WTC11 (cell line): Measurements from ENCODE around the gene HIF3A.

Source experiments
- CREB1 ChIP-seq: sonication (generic); formaldehyde crosslinking; IDR thresholded peaks from 2 replicates; pipeline ENCODE4 v1.8.0; 2023; ENCODE audit warnings: mild to moderate bottlenecking, missing genetic modification reagents
- MAX ChIP-seq: sonication (generic); formaldehyde crosslinking; IDR thresholded peaks from 2 replicates; pipeline ENCODE4 v1.8.0; 2022; ENCODE audit warnings: mild to moderate bottlenecking, missing genetic modification reagents
- TP53 ChIP-seq: sonication (generic); formaldehyde crosslinking; IDR thresholded peaks from 2 replicates; pipeline ENCODE4 v1.8.1; 2023; ENCODE audit warnings: mild to moderate bottlenecking, missing genetic modification reagents
- TF ChIP-seq, protein P1 (sequence below): sonication (generic); formaldehyde crosslinking; IDR thresholded peaks from 2 replicates; pipeline ENCODE4 v1.8.0; 2022; ENCODE audit warnings: mild to moderate bottlenecking, missing genetic modification reagents
- TF ChIP-seq, protein P2 (sequence below): fragments of 200-600 bp; IDR thresholded peaks from 2 replicates; pipeline ENCODE4 v1.8.0; 2022; ENCODE audit warnings: antibody characterized with exemption

GRCh38 chr19:46303322-46303690 lies 6.5 kb downstream of the HIF3A start:
- TF ChIP-seq, protein P1, sequence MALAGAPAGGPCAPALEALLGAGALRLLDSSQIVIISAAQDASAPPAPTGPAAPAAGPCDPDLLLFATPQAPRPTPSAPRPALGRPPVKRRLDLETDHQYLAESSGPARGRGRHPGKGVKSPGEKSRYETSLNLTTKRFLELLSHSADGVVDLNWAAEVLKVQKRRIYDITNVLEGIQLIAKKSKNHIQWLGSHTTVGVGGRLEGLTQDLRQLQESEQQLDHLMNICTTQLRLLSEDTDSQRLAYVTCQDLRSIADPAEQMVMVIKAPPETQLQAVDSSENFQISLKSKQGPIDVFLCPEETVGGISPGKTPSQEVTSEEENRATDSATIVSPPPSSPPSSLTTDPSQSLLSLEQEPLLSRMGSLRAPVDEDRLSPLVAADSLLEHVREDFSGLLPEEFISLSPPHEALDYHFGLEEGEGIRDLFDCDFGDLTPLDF (CRISPR knock-in tag): no peak
- TF ChIP-seq, protein P2, sequence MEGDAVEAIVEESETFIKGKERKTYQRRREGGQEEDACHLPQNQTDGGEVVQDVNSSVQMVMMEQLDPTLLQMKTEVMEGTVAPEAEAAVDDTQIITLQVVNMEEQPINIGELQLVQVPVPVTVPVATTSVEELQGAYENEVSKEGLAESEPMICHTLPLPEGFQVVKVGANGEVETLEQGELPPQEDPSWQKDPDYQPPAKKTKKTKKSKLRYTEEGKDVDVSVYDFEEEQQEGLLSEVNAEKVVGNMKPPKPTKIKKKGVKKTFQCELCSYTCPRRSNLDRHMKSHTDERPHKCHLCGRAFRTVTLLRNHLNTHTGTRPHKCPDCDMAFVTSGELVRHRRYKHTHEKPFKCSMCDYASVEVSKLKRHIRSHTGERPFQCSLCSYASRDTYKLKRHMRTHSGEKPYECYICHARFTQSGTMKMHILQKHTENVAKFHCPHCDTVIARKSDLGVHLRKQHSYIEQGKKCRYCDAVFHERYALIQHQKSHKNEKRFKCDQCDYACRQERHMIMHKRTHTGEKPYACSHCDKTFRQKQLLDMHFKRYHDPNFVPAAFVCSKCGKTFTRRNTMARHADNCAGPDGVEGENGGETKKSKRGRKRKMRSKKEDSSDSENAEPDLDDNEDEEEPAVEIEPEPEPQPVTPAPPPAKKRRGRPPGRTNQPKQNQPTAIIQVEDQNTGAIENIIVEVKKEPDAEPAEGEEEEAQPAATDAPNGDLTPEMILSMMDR: no peak
- TF ChIP-seq CREB1 (CRISPR knock-in tag): no peak
- TF ChIP-seq TP53: no peak
- TF ChIP-seq MAX (CRISPR knock-in tag): no peak
